ENCODE data around the gene AGK. TPM values are rescaled to one million over a fixed set of nuclear protein-coding genes. Genes with fewer than 3 reads are reported as not detected.

AGK gene
- polyA plus RNA-seq, 1 donor (not counting 4 experiments of a cell fraction or from before 2014, with no cell fraction given) = 40.0 TPM

GRCh38 chr7:141610671-141611070 lies 59.5 kb downstream of the AGK start:
- no peaks in the 10 kb centered on the region for H3K4me1 ChIP-seq (ENCODE audit: control insufficient read depth, extremely low read depth, insufficient read depth, low read length)
- dilution Hi-C loops (cut with MboI; ENCODE audit: extremely low pct_ligation_motif_present, low sequenced_read_pairs) = no loop called here
- H3K4me2 ChIP-seq (ENCODE audit: control insufficient read depth, extremely low read depth, insufficient read depth, low read depth, low read length) = no peak overlapping the region
- no peak overlapping the region for H3K4me3 ChIP-seq (ENCODE audit: control insufficient read depth in 2 of 3, extremely low read depth in 1 of 3, insufficient read depth in 2 of 3, low read depth in 1 of 3, low read length in 3 of 3)
- H3K9ac ChIP-seq (ENCODE audit: control insufficient read depth, extremely low read depth, insufficient read depth, low read length) = no peak overlapping the region
- FAIRE-seq (no peak), DNase-seq (ENCODE audit: low read depth, low spot score) (no peak)
- no peaks in the 10 kb centered on the region for H3K9me3 ChIP-seq (ENCODE audit: control insufficient read depth, low read depth, low read length)
- no peaks in the 10 kb centered on the region for H3K27me3 ChIP-seq (ENCODE audit: control insufficient read depth, extremely low read depth, insufficient read depth, low read length)
- H2AFZ ChIP-seq (ENCODE audit: control insufficient read depth, low read length) = no peak overlapping the region
- TF ChIP-seq CTCF (optimal IDR thresholded peaks at IDR 0.05 in 1 of 3, IDR thresholded peaks at IDR 0.05 in 1 of 3, conservative IDR thresholded peaks at IDR 0.05 in 1 of 3; ENCODE audit: extremely low read depth in 1 of 3, insufficient read depth in 2 of 3, low read length in 3 of 3) (no peak), EZH2 (IDR thresholded peaks at IDR 0.05; ENCODE audit: low read length) (no peak)
- H3K9me1 ChIP-seq (ENCODE audit: control insufficient read depth, extremely low read depth, insufficient read depth, low read length) = no peaks in the 10 kb centered on the region
- H3K79me2 ChIP-seq (ENCODE audit: control insufficient read depth, insufficient read depth, low read length) = no peaks in the 10 kb centered on the region
- no peaks in the 10 kb centered on the region for H4K20me1 ChIP-seq (ENCODE audit: control insufficient read depth, extremely low read depth, insufficient read depth, low read length)
- H3K36me3 ChIP-seq (ENCODE audit: control insufficient read depth in 2 of 2, extremely low read depth in 1 of 2, insufficient read depth in 2 of 2, low read length in 2 of 2) = peaks cover 2% of the 10 kb centered on the region in 2 experiments
- H3K27ac ChIP-seq (ENCODE audit: control insufficient read depth, insufficient read depth, low read length) = no peak overlapping the region

GRCh38 chr7:141612861-141613260 lies 61.7 kb downstream of the AGK start:
- no peaks in the 10 kb centered on the region for H3K9me3 ChIP-seq (ENCODE audit: control insufficient read depth, low read depth, low read length)
- dilution Hi-C loops (cut with MboI; ENCODE audit: extremely low pct_ligation_motif_present, low sequenced_read_pairs) = no loop called here
- TF ChIP-seq CTCF (optimal IDR thresholded peaks at IDR 0.05 in 1 of 3, IDR thresholded peaks at IDR 0.05 in 1 of 3, conservative IDR thresholded peaks at IDR 0.05 in 1 of 3; ENCODE audit: extremely low read depth in 1 of 3, insufficient read depth in 2 of 3, low read length in 3 of 3) (no peak), EZH2 (IDR thresholded peaks at IDR 0.05; ENCODE audit: low read length) (no peak)
- H2AFZ ChIP-seq (ENCODE audit: control insufficient read depth, low read length) = no peak overlapping the region
- no peak overlapping the region for H3K9ac ChIP-seq (ENCODE audit: control insufficient read depth, extremely low read depth, insufficient read depth, low read length)
- no peak overlapping the region for H3K4me3 ChIP-seq (ENCODE audit: control insufficient read depth in 2 of 3, extremely low read depth in 1 of 3, insufficient read depth in 2 of 3, low read depth in 1 of 3, low read length in 3 of 3)
- no peak for DNase-seq (ENCODE audit: low read depth, low spot score)
- H3K4me1 ChIP-seq (ENCODE audit: control insufficient read depth, extremely low read depth, insufficient read depth, low read length) = no peaks in the 10 kb centered on the region
- no peak overlapping the region for H3K27ac ChIP-seq (ENCODE audit: control insufficient read depth, insufficient read depth, low read length)
- peaks cover 2% of the 10 kb centered on the region in 2 experiments for H3K36me3 ChIP-seq (ENCODE audit: control insufficient read depth in 2 of 2, extremely low read depth in 1 of 2, insufficient read depth in 2 of 2, low read length in 2 of 2)
- H3K4me2 ChIP-seq (ENCODE audit: control insufficient read depth, extremely low read depth, insufficient read depth, low read depth, low read length) = no peak overlapping the region
- H4K20me1 ChIP-seq (ENCODE audit: control insufficient read depth, extremely low read depth, insufficient read depth, low read length) = no peaks in the 10 kb centered on the region
- no peaks in the 10 kb centered on the region for H3K79me2 ChIP-seq (ENCODE audit: control insufficient read depth, insufficient read depth, low read length)
- no peaks in the 10 kb centered on the region for H3K27me3 ChIP-seq (ENCODE audit: control insufficient read depth, extremely low read depth, insufficient read depth, low read length)
- FAIRE-seq = no peak
- H3K9me1 ChIP-seq (ENCODE audit: control insufficient read depth, extremely low read depth, insufficient read depth, low read length) = no peaks in the 10 kb centered on the region

All from keratinocyte (primary cell).